ENCODE measurements around the gene ABR.
"Not testable (repeated sequence)": the region's sequence is repeated elsewhere in the genome, so short reads cannot be mapped to it uniquely, and the experiment has no call there.

Gene ABR

DNA sequence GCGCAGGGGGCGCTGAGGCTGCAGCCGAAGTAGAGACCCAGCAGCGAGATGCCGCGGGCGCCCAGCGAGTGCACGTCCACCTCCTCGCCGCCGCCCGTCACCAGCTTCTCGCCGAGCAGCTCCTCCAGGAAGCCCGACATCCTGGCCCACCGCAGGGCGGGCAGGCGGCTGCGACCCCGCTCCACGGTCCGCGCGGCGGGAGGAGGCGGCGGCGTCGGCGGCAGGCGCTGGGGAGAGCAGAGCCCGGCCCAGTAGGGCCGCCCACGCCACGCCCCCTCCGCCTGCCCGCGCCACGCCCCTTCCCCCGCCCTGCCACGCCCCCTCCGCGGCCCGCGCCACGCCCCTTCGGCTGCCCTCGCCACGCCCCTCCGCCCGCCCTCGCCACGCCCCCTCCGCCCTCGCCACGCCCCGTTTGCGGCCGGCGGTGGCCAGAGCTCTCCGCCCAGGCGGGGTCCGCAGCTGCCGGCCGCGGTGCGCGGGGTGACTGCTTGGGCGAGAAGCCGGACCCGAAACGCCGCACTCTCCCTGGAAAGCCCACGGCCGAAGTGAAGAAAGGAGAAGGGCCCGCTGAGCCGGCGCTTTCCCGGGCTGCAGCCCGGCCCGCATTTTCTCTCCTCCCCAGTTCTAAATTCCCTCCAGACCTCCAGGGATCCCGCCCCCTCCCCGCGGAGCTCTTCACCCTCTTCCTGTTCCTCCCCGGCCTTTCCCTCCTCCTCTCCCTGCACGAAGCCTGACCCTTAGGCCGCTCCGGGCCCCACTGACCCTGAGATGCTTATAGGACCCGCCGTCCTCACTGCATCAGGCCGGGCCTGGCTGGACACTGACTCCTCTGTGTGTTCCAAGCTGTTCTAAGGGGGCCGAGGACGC, 200.0 kb downstream of the ABR start, which contains the start of gene NXN:
NXN (minus strand) TSS at position 238 of the 867 bp plus-strand sequence.
- peak within 1 kb of the TSS; percentile 78 for H3K4me3 ChIP-seq (ENCODE audit: low read length)
- TF ChIP-seq, protein P1, sequence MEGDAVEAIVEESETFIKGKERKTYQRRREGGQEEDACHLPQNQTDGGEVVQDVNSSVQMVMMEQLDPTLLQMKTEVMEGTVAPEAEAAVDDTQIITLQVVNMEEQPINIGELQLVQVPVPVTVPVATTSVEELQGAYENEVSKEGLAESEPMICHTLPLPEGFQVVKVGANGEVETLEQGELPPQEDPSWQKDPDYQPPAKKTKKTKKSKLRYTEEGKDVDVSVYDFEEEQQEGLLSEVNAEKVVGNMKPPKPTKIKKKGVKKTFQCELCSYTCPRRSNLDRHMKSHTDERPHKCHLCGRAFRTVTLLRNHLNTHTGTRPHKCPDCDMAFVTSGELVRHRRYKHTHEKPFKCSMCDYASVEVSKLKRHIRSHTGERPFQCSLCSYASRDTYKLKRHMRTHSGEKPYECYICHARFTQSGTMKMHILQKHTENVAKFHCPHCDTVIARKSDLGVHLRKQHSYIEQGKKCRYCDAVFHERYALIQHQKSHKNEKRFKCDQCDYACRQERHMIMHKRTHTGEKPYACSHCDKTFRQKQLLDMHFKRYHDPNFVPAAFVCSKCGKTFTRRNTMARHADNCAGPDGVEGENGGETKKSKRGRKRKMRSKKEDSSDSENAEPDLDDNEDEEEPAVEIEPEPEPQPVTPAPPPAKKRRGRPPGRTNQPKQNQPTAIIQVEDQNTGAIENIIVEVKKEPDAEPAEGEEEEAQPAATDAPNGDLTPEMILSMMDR (conservative IDR thresholded peaks at IDR 0.05; ENCODE audit: low read length), result peak; percentile 27
- DNase-seq (ENCODE audit: low read depth), result peak; percentile 65

DNA sequence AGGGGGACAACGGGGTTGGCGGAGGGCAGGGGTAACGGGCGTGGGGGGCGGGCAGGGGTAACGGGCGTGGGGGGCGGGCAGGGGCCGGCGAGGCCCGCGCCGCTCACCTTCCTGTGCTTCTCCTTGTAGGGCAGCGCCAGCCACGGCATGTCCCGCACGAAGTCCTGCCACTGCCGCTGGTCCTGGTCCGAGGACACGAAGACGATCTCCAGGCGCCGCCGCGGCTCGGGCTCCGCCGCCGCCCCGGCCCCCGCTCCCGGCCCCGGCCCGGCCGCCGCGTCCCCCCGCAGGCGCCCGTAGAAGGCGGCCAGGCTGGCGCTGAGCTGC, 200.6 kb downstream of the ABR start:
- DNase-seq (ENCODE audit: low read depth), result no peak
- H3K4me3 ChIP-seq (ENCODE audit: low read length), result peak overlapping the region; percentile 78
- TF ChIP-seq, protein P1 (conservative IDR thresholded peaks at IDR 0.05; ENCODE audit: low read length), result no peak

DNA sequence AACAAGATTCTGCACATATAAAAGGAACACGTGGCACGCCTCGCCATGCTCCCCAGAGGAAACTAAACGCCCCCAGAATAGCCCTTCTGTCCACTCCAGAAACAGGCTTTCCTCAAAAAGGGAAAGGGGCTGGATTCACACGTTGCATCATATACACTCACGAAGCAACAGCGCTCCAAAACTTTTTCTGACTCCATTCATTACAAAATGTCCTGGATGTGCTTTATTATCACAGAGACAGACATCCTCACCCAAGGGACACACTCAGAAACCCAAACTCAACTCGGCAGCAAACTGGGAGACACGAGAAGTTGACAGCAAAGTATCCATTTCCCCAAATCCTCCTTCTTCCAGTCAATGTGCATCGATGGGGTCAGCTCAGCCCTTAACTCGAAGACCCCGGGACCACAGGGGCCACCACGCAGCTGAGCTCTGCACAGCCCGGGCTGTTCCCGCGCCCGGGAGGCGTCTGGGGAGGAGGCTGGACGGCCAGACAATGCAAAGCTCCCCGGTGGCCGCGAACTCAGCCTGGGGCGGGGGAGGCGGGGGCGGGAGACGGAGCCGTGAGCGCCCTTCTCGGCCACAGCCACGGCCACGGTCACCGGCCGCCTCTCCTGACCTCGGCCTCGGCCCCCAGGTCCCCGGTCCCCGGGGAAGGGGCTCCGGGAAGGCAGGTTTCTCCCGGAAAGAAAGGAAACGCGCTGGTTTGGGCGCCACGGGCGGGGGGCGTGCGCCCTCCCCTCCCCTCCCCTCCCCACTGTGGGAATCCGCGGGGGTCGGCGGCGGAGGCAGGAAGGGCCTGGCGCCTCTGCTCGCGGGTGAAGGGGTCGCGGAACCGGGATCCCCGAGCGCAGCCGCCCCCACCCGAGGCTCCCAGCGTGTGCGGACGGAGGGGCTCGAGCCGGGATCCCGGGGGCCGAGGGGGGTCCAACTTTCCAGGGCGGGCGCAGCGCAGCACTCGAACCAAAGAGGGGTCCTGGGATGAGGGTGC, 201.4 kb downstream of the ABR start:
- TF ChIP-seq, protein P1 (conservative IDR thresholded peaks at IDR 0.05; ENCODE audit: low read length), result no peak
- DNase-seq (ENCODE audit: low read depth), result peak; percentile 42
- H3K4me3 ChIP-seq (ENCODE audit: low read length), result peak overlapping the region; percentile 78

DNA sequence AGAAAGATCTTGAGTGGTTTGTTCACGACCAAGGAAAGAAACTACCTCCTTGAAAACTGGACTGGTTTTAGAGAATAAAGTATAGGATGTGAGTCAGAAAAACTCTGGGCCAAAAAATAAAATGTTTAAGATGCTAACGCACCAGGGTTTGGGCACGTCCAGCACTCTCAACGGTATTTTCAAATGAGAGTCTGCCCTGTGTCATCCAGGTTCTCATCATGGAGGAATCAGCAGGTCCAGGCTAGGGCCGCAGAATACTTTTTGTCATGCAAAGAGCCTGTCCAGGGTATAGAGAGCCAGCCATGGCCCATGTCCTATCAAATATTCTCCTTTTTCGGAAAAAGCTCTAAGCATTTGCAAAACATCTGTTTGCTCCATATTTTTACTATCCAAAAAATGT, 202.6 kb downstream of the ABR start:
- no peak for DNase-seq (ENCODE audit: low read depth)
- peak overlapping the region; percentile 78 for H3K4me3 ChIP-seq (ENCODE audit: low read length)
- TF ChIP-seq, protein P1 (conservative IDR thresholded peaks at IDR 0.05; ENCODE audit: low read length), result no peak

DNA sequence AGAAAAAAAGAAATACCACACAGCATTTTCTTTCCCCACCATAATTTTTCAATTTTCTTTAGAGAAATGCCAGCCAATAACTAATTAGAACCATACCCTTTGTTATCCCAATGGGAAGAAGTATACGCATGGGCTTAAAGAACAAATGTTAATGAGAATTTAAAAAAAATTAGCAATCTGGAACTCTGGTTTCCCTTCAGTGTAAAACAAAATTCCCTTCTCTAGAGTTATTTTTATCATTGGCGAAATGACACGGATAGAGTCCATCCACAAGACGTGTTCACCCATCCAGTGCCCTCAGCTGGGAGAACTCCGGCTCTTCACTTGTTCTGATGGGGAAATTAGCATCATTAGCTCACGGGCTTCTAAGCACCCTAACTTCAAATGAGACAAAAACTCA, 203.5 kb downstream of the ABR start:
- TF ChIP-seq, protein P1 (conservative IDR thresholded peaks at IDR 0.05; ENCODE audit: low read length), result peak; percentile 28
- H3K4me3 ChIP-seq (ENCODE audit: low read length), result no peak overlapping the region; the same call in 1 of the 2 replicates
- no peak for DNase-seq (ENCODE audit: low read depth)

DNA sequence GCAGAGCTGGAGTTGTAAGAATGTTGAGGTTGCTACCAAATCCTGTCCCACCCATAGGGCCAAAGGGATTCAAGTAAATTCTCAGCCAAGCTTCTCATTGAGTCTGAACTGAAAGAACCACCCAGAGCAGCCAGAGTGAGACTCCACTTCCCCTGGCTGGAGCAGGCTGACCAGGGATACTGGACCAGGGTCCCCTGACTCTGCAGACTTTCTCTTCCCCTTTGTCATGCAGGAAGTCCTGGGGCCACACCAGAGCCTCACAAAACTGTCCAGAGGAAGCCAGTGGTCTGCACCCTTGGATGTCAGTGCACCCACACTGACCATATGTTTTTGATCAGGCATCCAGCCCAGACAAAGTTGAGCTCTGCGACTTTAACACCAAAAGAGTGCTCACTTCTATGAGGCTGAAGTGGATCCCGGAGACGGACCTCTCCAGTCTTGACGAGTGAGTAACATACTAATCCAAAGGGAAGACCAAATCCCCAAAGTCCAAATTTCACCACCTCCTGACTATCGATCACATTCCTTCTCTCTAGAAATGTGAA, 204.3 kb downstream of the ABR start:
- peak overlapping the region; percentile 32 for H3K4me3 ChIP-seq (ENCODE audit: low read length)
- peak; percentile 74 for DNase-seq (ENCODE audit: low read depth)
- TF ChIP-seq, protein P1 (conservative IDR thresholded peaks at IDR 0.05; ENCODE audit: low read length), result no peak

DNA sequence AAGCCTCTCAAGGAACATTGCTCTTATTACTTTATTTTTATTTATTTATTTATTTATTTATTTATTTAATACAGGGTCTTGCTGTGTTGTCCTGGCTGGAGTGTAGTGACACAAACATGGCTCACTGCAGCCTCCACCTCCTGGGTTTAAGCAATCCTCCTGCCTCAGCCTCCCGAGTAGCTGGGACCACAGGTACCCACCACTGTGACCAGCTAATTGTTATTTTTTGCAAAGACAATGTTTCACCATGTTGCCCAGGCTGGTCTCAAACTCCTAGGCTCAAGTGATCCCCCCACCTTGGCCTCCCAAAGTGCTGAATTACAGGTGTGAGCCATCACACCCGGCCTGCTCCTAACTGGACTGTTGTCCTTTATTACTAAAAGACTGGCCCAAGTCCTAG, 205.0 kb downstream of the ABR start:
- H3K4me3 ChIP-seq (ENCODE audit: low read length); DNase-seq (ENCODE audit: low read depth): not testable (repeated sequence)

Measured in AG10803 (cell line).